CD14-positive monocyte (primary cell): ENCODE results near the gene CXCL12. TPM values are rescaled to one million over a fixed set of nuclear protein-coding genes. Genes with fewer than 3 reads are reported as not detected.

Experiments used
- DNase-seq, 3 donors: peaks; one replicate each; pipeline ENCODE4 v3.0.0-alpha.2; 2011 to 2022
- H2AFZ ChIP-seq: 2 replicates; pipeline ENCODE4 v1.6.0; 2012; ENCODE audit warnings: mild to moderate bottlenecking, low read depth, low read length, inconsistent platforms; ENCODE audit not compliant: insufficient read depth, poor library complexity, severe bottlenecking
- H3K27ac ChIP-seq, 2 donors: 1 replicate in 1 of 2; 2 replicates in 1 of 2; pipeline ENCODE4 v1.5.1; 2012 to 2013; ENCODE audit warnings: low read length in 2 of 2, control low read depth in 1 of 2, inconsistent platforms in 1 of 2, low read depth in 1 of 2, mild to moderate bottlenecking in 1 of 2
- H3K27me3 ChIP-seq, 2 donors: one replicate each; pipeline versions ENCODE4 v1.6.0 to v1.6.1; 2011 to 2013; ENCODE audit warnings: low read length in 2 of 2; ENCODE audit not compliant: control insufficient read depth in 2 of 2, insufficient read depth in 2 of 2
- H3K36me3 ChIP-seq, 2 donors: replicated peaks in 1 of 2; 1 replicate in 1 of 2; 2 replicates in 1 of 2; pipeline versions ENCODE4 v1.5.1 to v1.6.1; 2012 to 2013; ENCODE audit warnings: low read length in 2 of 2, control low read depth in 1 of 2, inconsistent platforms in 1 of 2, mild to moderate bottlenecking in 1 of 2; ENCODE audit not compliant: insufficient read depth in 2 of 2, control insufficient read depth in 1 of 2
- H3K4me1 ChIP-seq, 2 donors: 1 replicate in 1 of 2; 2 replicates in 1 of 2; pipeline versions ENCODE4 v1.5.1 to v1.6.1; 2012 to 2013; ENCODE audit warnings: low read length in 2 of 2, control low read depth in 1 of 2, inconsistent platforms in 1 of 2, mild to moderate bottlenecking in 1 of 2, moderate library complexity in 1 of 2; ENCODE audit not compliant: insufficient read depth in 2 of 2, control insufficient read depth in 1 of 2
- H3K4me2 ChIP-seq: replicated peaks from 2 replicates; pipeline ENCODE3; 2012; ENCODE audit warnings: low read length, moderate library complexity, mild to moderate bottlenecking; ENCODE audit not compliant: poor library complexity, severe bottlenecking; ENCODE audit errors: extremely low read depth
- H3K4me3 ChIP-seq, 3 experiments: fragments of 200-600 bp in 1 of 3; sonication (generic) in 1 of 3; replicated peaks in 1 of 3; 1 replicate in 2 of 3; 2 replicates in 1 of 3; pipeline ENCODE4 v1.5.1; 2011 to 2013; ENCODE audit warnings: low read length in 3 of 3, mild to moderate bottlenecking in 3 of 3, control low read depth in 2 of 3, low read depth in 2 of 3, inconsistent platforms in 1 of 3, moderate library complexity in 1 of 3
- H3K79me2 ChIP-seq: 2 replicates; pipeline ENCODE4 v1.6.0; 2012; ENCODE audit warnings: mild to moderate bottlenecking, control low read depth, inconsistent platforms, low read length, moderate library complexity; ENCODE audit not compliant: insufficient read depth
- H3K9ac ChIP-seq: 2 replicates; pipeline ENCODE4 v1.6.0; 2017; ENCODE audit warnings: low read length, mild to moderate bottlenecking; ENCODE audit not compliant: insufficient read depth, poor library complexity, severe bottlenecking
- H3K9me3 ChIP-seq, 2 donors: replicated peaks in 1 of 2; 1 replicate in 1 of 2; 2 replicates in 1 of 2; pipeline versions ENCODE4 v1.5.1 to v1.6.1; 2012 to 2013; ENCODE audit warnings: low read length in 2 of 2, control low read depth in 1 of 2; ENCODE audit not compliant: control insufficient read depth in 1 of 2, insufficient read depth in 1 of 2
- H4K20me1 ChIP-seq: 2 replicates; pipeline ENCODE4 v1.6.0; 2012; ENCODE audit warnings: mild to moderate bottlenecking, low read length, control low read depth, moderate library complexity; ENCODE audit not compliant: insufficient read depth
- H3K27ac Mint-ChIP-seq, 7 donors: one replicate each; pipeline ENCODE4 v1.8.0; 2020; ENCODE audit warnings: mild to moderate bottlenecking in 7 of 7, mixed read lengths in 7 of 7, moderate library complexity in 6 of 7, inconsistent platforms in 2 of 7
- H3K27me3 Mint-ChIP-seq, 3 donors: one replicate each; pipeline ENCODE4 v1.8.0; 2021 to 2022; ENCODE audit warnings: low read depth in 3 of 3, mild to moderate bottlenecking in 3 of 3, mixed read lengths in 3 of 3, moderate library complexity in 3 of 3, inconsistent platforms in 1 of 3
- H3K36me3 Mint-ChIP-seq, 2 donors: one replicate each; pipeline ENCODE4 v1.8.0; 2020; ENCODE audit warnings: mixed read lengths in 2 of 2, inconsistent platforms in 1 of 2, mild to moderate bottlenecking in 1 of 2
- H3K4me1 Mint-ChIP-seq: one replicate; pipeline ENCODE4 v1.8.0; 2020; ENCODE audit warnings: mild to moderate bottlenecking, mixed read lengths
- H3K4me3 Mint-ChIP-seq, 2 donors: one replicate each; pipeline ENCODE4 v1.8.0; 2020; ENCODE audit warnings: mild to moderate bottlenecking in 2 of 2, mixed read lengths in 2 of 2, moderate library complexity in 1 of 2
- H3K9me3 Mint-ChIP-seq, 7 donors: one replicate each; pipeline ENCODE4 v1.8.0; 2020 to 2022; ENCODE audit warnings: mixed read lengths in 7 of 7, mild to moderate bottlenecking in 6 of 7, moderate library complexity in 6 of 7, inconsistent platforms in 2 of 7
- WGBS: methylation state at CpG from one replicate; pipeline ENCODE4 v1.1.5; 2013; ENCODE audit warnings: missing lambda C conversion rate; ENCODE audit not compliant: insufficient coverage; 5-methylcytosine and 5-hydroxymethylcytosine counted together
- intact Hi-C, 2 donors: fragments of 100-400 bp; cut with micrococcal nuclease; formaldehyde crosslinking; loops; one replicate each; pipeline versions ENCODE4 v1.15.0 to v1.15.1; 2023
- polyA plus RNA-seq, 3 donors: library from polyadenylated mRNA; depleted of rRNA in 1 of 3; unstranded in 2 of 3; stranded (reverse) in 1 of 3; fragments of 300-500 nt in 2 of 3; fragments of >200 nt in 1 of 3; fragmentation: Illumina TruSeq in 2 of 3; gene quantifications; 1 replicate in 2 of 3; 2 replicates in 1 of 3; pipeline ENCODE4 v1.2.3, GENCODE V29; 2012 to 2021
- TF ChIP-seq, protein P1 (sequence below): fragments of 200-600 bp; IDR thresholded peaks from one replicate; pipeline ENCODE4 v1.8.0; 2022; ENCODE audit warnings: antibody characterized with exemption, mild to moderate bottlenecking

The CXCL12 gene
- polyA plus RNA-seq, 3 donors = 0.21 TPM; not detected in 2

DNA sequence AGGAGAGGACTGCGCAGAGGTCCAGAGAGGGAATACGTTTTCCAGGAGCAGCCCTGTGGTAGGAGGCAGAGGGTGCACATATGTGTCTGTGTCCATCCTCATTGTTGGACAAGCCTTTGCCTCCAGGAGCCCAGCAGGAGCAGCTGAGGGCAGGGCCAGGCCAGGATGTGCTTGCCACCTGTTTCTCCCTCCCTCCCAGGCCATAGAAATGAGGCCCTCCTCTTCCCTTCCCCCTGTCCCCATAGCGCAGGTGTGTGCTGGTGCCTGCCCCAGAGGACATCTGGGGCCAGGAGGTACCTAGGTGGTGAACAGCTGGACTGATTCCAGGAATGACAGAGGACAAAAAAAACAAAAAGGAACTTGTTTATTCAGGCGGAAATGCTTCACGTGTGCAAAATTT is 10.5 kb upstream of the CXCL12 start:
- DNase-seq = no peak
- Histone ChIP-seq H3K9ac (no peak overlapping the region), H3K4me3 (no peak overlapping the region), H4K20me1 (no peaks in the 10 kb centered on the region), H2AFZ (no peak overlapping the region), H3K27me3 (peaks cover 0 to 12% of the 10 kb centered on the region in 2 donors), H3K36me3 (no peaks in the 10 kb centered on the region), H3K9me3 (no peaks in the 10 kb centered on the region), H3K4me1 (no peaks in the 10 kb centered on the region), H3K27ac (no peak overlapping the region), H3K4me2 (no peak overlapping the region), H3K79me2 (no peaks in the 10 kb centered on the region)
- no peaks in the 10 kb centered on the region for H3K4me1 Mint-ChIP-seq
- no peak overlapping the region for H3K27ac Mint-ChIP-seq
- WGBS = 100% methylated on average over 1 of the region's 5 CpGs
- peaks cover 0 to 2% (median 0%) of the 10 kb centered on the region in 7 donors for H3K9me3 Mint-ChIP-seq
- H3K27me3 Mint-ChIP-seq = peaks cover 10 to 20% (median 10%) of the 10 kb centered on the region in 3 donors
- no peak overlapping the region for H3K4me3 Mint-ChIP-seq
- TF ChIP-seq, protein P1, sequence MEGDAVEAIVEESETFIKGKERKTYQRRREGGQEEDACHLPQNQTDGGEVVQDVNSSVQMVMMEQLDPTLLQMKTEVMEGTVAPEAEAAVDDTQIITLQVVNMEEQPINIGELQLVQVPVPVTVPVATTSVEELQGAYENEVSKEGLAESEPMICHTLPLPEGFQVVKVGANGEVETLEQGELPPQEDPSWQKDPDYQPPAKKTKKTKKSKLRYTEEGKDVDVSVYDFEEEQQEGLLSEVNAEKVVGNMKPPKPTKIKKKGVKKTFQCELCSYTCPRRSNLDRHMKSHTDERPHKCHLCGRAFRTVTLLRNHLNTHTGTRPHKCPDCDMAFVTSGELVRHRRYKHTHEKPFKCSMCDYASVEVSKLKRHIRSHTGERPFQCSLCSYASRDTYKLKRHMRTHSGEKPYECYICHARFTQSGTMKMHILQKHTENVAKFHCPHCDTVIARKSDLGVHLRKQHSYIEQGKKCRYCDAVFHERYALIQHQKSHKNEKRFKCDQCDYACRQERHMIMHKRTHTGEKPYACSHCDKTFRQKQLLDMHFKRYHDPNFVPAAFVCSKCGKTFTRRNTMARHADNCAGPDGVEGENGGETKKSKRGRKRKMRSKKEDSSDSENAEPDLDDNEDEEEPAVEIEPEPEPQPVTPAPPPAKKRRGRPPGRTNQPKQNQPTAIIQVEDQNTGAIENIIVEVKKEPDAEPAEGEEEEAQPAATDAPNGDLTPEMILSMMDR = no peak
- intact Hi-C loops = no loop called here
- no peaks in the 10 kb centered on the region for H3K36me3 Mint-ChIP-seq

DNA sequence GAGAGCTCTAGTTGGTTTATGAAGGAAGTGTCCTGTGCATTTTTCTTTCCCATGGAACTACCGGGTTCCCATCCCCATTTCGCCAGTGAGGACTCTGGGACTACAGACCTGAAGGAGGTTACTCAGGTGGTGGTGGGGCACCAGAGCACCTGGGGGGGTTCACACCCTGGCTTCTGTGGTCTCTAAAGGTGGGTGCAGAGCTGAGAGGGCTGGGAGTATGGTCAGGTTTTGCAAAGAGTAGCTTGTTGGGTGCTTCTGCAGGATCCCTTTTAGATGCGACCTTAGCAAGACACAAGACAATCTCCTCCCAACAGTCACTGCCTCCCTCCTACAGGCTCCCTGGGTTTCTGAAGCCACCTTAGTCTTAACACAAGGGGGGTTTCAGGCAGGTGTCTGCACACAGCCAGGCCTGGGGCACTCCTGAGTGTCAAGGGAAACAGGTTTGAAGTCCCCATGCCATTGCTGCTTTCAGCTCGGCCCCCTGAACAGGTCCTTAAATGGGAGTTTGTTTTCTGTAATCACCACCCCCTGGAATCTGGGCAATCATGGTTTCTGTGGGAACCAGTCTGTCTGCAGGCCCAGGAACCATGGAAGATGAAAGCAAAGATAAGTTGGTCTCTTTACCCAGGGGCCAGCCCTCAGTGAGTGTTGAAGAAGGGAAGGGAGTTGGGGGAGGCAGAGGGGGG is 9.9 kb upstream of the CXCL12 start:
- Mint-ChIP-seq H3K27me3 (peaks cover 9 to 19% (median 10%) of the 10 kb centered on the region in 3 donors), H3K9me3 (peaks cover 0 to 2% (median 0%) of the 10 kb centered on the region in 7 donors), H3K36me3 (no peaks in the 10 kb centered on the region), H3K27ac (no peak overlapping the region), H3K4me1 (no peaks in the 10 kb centered on the region), H3K4me3 (no peak overlapping the region)
- no peaks in the 10 kb centered on the region for H4K20me1 ChIP-seq
- H3K79me2 ChIP-seq = no peaks in the 10 kb centered on the region
- no peak overlapping the region for H3K9ac ChIP-seq
- H2AFZ ChIP-seq = no peak overlapping the region
- no peak overlapping the region for H3K4me2 ChIP-seq
- no peak overlapping the region for H3K4me3 ChIP-seq
- intact Hi-C loops = no loop called here
- H3K9me3 ChIP-seq = no peaks in the 10 kb centered on the region
- H3K36me3 ChIP-seq = no peaks in the 10 kb centered on the region
- TF ChIP-seq, protein P1 = no peak
- H3K27me3 ChIP-seq = peaks cover 0 to 12% of the 10 kb centered on the region in 2 donors
- no peak for DNase-seq
- no peaks in the 10 kb centered on the region for H3K4me1 ChIP-seq
- 100% methylated on average over 2 of the region's 4 CpGs for WGBS
- no peak overlapping the region for H3K27ac ChIP-seq
